Lower leg skin (tissue), 3 donors: ENCODE measurements around the gene CTNNA2.

Source experiments
- POLR2A ChIP-seq, 2 donors: fragments of 450-650 bp; IDR thresholded peaks; one replicate each; pipeline ENCODE4 v1.6.1; 2016 to 2017; ENCODE audit warnings: antibody characterized with exemption in 2 of 2, mild to moderate bottlenecking in 1 of 2, moderate library complexity in 1 of 2
- TF ChIP-seq, protein P1 (sequence below), 3 donors: fragments of 450-650 bp; IDR thresholded peaks; one replicate each; pipeline ENCODE4 v1.5.1; 2016; ENCODE audit warnings: antibody characterized with exemption in 3 of 3, mild to moderate bottlenecking in 3 of 3, moderate library complexity in 2 of 3

DNA sequence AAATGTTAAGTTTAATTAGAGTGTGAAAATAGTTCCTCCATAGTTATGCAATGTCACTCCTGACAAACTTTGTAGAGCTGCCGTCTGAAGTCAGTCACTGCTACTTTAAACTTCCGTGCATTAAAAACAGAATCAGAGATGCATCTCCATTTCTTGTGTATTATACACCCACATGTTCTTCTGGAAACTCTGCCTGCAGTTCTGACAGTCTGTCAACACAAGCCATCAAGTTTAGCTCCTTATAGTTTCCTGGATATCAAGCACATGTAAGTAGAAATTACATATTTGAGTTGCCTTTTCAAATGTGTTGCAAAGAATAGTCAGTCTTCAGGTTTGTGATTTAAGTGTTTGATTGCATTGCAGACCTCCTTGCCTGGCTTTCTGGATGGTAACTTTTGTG, 184.3 kb downstream of the CTNNA2 start:
- TF ChIP-seq, protein P1, sequence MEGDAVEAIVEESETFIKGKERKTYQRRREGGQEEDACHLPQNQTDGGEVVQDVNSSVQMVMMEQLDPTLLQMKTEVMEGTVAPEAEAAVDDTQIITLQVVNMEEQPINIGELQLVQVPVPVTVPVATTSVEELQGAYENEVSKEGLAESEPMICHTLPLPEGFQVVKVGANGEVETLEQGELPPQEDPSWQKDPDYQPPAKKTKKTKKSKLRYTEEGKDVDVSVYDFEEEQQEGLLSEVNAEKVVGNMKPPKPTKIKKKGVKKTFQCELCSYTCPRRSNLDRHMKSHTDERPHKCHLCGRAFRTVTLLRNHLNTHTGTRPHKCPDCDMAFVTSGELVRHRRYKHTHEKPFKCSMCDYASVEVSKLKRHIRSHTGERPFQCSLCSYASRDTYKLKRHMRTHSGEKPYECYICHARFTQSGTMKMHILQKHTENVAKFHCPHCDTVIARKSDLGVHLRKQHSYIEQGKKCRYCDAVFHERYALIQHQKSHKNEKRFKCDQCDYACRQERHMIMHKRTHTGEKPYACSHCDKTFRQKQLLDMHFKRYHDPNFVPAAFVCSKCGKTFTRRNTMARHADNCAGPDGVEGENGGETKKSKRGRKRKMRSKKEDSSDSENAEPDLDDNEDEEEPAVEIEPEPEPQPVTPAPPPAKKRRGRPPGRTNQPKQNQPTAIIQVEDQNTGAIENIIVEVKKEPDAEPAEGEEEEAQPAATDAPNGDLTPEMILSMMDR (IDR thresholded peaks at IDR 0.05) = no peak
- TF ChIP-seq POLR2A (IDR thresholded peaks at IDR 0.05) = no peak
